H9 (cell line): ENCODE results near the gene TTC1. TPM values are rescaled to one million over a fixed set of nuclear protein-coding genes. Genes with fewer than 3 reads are reported as not detected.

ENCODE experiments used
- DNase-seq: peaks from one replicate; pipeline ENCODE4 v3.0.0-alpha.2; 2017
- H2AFZ ChIP-seq: one replicate; pipeline ENCODE4 v1.6.1; 2013; ENCODE audit warnings: mild to moderate bottlenecking, low read length, control low read depth, moderate library complexity
- H2AK5ac ChIP-seq: 2 replicates; pipeline ENCODE4 v1.6.1; 2013; ENCODE audit warnings: low read length, control low read depth, mixed read lengths; ENCODE audit not compliant: insufficient read length
- H2BK120ac ChIP-seq: one replicate; pipeline ENCODE4 v1.6.1; 2013; ENCODE audit warnings: low read depth, mild to moderate bottlenecking, low read length, control low read depth, inconsistent platforms; ENCODE audit not compliant: poor library complexity, severe bottlenecking
- H2BK12ac ChIP-seq: 2 replicates; pipeline ENCODE4 v1.6.1; 2013; ENCODE audit warnings: low read length, control low read depth, mixed read lengths, low read depth; ENCODE audit not compliant: insufficient read length
- H2BK15ac ChIP-seq: 2 replicates; pipeline ENCODE4 v1.6.1; 2013; ENCODE audit warnings: low read depth, low read length, control low read depth
- H2BK20ac ChIP-seq: one replicate; pipeline ENCODE4 v1.6.1; 2013; ENCODE audit warnings: low read depth, mild to moderate bottlenecking, low read length, control low read depth, inconsistent platforms; ENCODE audit not compliant: poor library complexity, severe bottlenecking
- H2BK5ac ChIP-seq: 2 replicates; pipeline ENCODE4 v1.6.1; 2013; ENCODE audit warnings: low read length, control low read depth, mixed read lengths; ENCODE audit not compliant: insufficient read length
- H3K14ac ChIP-seq: 2 replicates; pipeline ENCODE4 v1.6.1; 2013; ENCODE audit warnings: low read length, control low read depth; ENCODE audit not compliant: insufficient read depth
- H3K18ac ChIP-seq: 2 replicates; pipeline ENCODE4 v1.6.1; 2013; ENCODE audit warnings: low read depth, mild to moderate bottlenecking, mixed read lengths, low read length, control low read depth; ENCODE audit not compliant: insufficient read length
- H3K23ac ChIP-seq: 2 replicates; pipeline ENCODE4 v1.6.1; 2013; ENCODE audit warnings: low read length, control low read depth, mixed read lengths, low read depth; ENCODE audit not compliant: insufficient read length
- H3K23me2 ChIP-seq: 2 replicates; pipeline ENCODE4 v1.6.1; 2013; ENCODE audit warnings: low read depth, mild to moderate bottlenecking, mixed read lengths, low read length, control low read depth; ENCODE audit not compliant: insufficient read length, poor library complexity, severe bottlenecking
- H3K27ac ChIP-seq: 2 replicates; pipeline ENCODE4 v1.5.1; 2013; ENCODE audit warnings: low read length, control low read depth, mixed read lengths, low read depth; ENCODE audit not compliant: insufficient read length
- H3K27me3 ChIP-seq: 2 replicates; pipeline ENCODE4 v1.6.1; 2013; ENCODE audit warnings: low read length, control low read depth, inconsistent platforms; ENCODE audit not compliant: insufficient read depth
- H3K4ac ChIP-seq: 2 replicates; pipeline ENCODE4 v1.6.1; 2013; ENCODE audit warnings: low read depth, mild to moderate bottlenecking, control low read depth, inconsistent platforms, low read length, moderate library complexity
- H3K4me1 ChIP-seq: 2 replicates; pipeline ENCODE4 v1.6.1; 2013; ENCODE audit warnings: low read length, control low read depth, inconsistent platforms; ENCODE audit not compliant: insufficient read depth
- H3K4me2 ChIP-seq: 2 replicates; pipeline ENCODE4 v1.6.1; 2013; ENCODE audit warnings: low read length, control low read depth, mixed read lengths; ENCODE audit not compliant: insufficient read length, insufficient read depth
- H3K56ac ChIP-seq: 2 replicates; pipeline ENCODE4 v1.6.1; 2013; ENCODE audit warnings: low read depth, mild to moderate bottlenecking, mixed read lengths, low read length, control low read depth; ENCODE audit not compliant: insufficient read length
- H3K79me1 ChIP-seq: 2 replicates; pipeline ENCODE4 v1.6.1; 2013; ENCODE audit warnings: low read depth, mild to moderate bottlenecking, moderate library complexity, low read length, control low read depth, inconsistent platforms; ENCODE audit not compliant: insufficient read depth, poor library complexity, severe bottlenecking
- H3K79me2 ChIP-seq: 2 replicates; pipeline ENCODE4 v1.6.1; 2013; ENCODE audit warnings: low read length, control low read depth, inconsistent platforms; ENCODE audit not compliant: insufficient read depth
- H3K9ac ChIP-seq: 2 replicates; pipeline ENCODE4 v1.6.1; 2013; ENCODE audit warnings: low read length, control low read depth, mixed read lengths; ENCODE audit not compliant: insufficient read length; ENCODE audit errors: extremely low read depth
- H3K9me3 ChIP-seq: one replicate; pipeline ENCODE4 v1.6.1; 2013; ENCODE audit warnings: low read depth, low read length, inconsistent platforms; ENCODE audit not compliant: control insufficient read depth
- H3T11ph ChIP-seq: one replicate; pipeline ENCODE4 v1.6.1; 2013; ENCODE audit warnings: mild to moderate bottlenecking, low read length, control low read depth, inconsistent platforms
- H4K20me1 ChIP-seq: one replicate; pipeline ENCODE4 v1.6.1; 2013; ENCODE audit not compliant: control insufficient read depth, insufficient read length, insufficient read depth
- H4K5ac ChIP-seq: 2 replicates; pipeline ENCODE4 v1.6.1; 2013; ENCODE audit warnings: low read depth, mild to moderate bottlenecking, mixed read lengths, low read length, control low read depth; ENCODE audit not compliant: insufficient read length
- H4K8ac ChIP-seq: replicated peaks from 2 replicates; pipeline ENCODE4 v1.6.1; 2013; ENCODE audit warnings: low read length, control low read depth, mixed read lengths, low read depth; ENCODE audit not compliant: insufficient read length
- H4K91ac ChIP-seq: 2 replicates; pipeline ENCODE4 v1.6.1; 2013; ENCODE audit warnings: low read depth, mild to moderate bottlenecking, moderate library complexity, mixed read lengths, low read length, control low read depth; ENCODE audit not compliant: insufficient read length
- H3K27ac Mint-ChIP-seq, 3 experiments: 2 replicates in 2 of 3; 3 replicates in 1 of 3; pipeline ENCODE4 v1.8.0; 2020 to 2021; ENCODE audit warnings: mixed read lengths in 3 of 3, mild to moderate bottlenecking in 1 of 3, moderate library complexity in 1 of 3
- H3K27me3 Mint-ChIP-seq: 2 replicates; pipeline ENCODE4 v1.8.0; 2021; ENCODE audit warnings: low read depth, mild to moderate bottlenecking, moderate library complexity, mixed read lengths
- H3K36me3 Mint-ChIP-seq, 3 experiments: 2 replicates in 2 of 3; 3 replicates in 1 of 3; pipeline ENCODE4 v1.8.0; 2020 to 2021; ENCODE audit warnings: low read depth in 3 of 3, mixed read lengths in 3 of 3; ENCODE audit not compliant: insufficient read depth in 1 of 3
- H3K4me1 Mint-ChIP-seq, 2 experiments: 2 replicates each; pipeline ENCODE4 v1.8.0; 2020; ENCODE audit warnings: mixed read lengths in 2 of 2
- H3K4me3 Mint-ChIP-seq, 2 experiments: 2 replicates in 1 of 2; 3 replicates in 1 of 2; pipeline ENCODE4 v1.8.0; 2020 to 2021; ENCODE audit warnings: mild to moderate bottlenecking in 2 of 2, mixed read lengths in 2 of 2, moderate library complexity in 1 of 2
- H3K9me3 Mint-ChIP-seq, 2 experiments: 2 replicates in 1 of 2; 3 replicates in 1 of 2; pipeline ENCODE4 v1.8.0; 2020; ENCODE audit warnings: mild to moderate bottlenecking in 2 of 2, mixed read lengths in 2 of 2, moderate library complexity in 1 of 2
- WGBS: extraction: QIAGEN DNeasy Blood & Tissue Kit; methylation state at CpG from one replicate; pipeline ENCODE4 v1.1.7; 2013; ENCODE audit warnings: missing lambda C conversion rate, low lambda C conversion rate, mixed read lengths; ENCODE audit not compliant: insufficient read length; ENCODE audit errors: extremely low coverage; 5-methylcytosine and 5-hydroxymethylcytosine counted together
- total RNA-seq: library from RNA; stranded (reverse); gene quantifications from 2 replicates; pipeline ENCODE4 v1.2.1, GENCODE V29; 2021
- TF ChIP-seq, protein P1 (sequence below): fragments of 200-600 bp; sonication (generic); conservative IDR thresholded peaks from 3 replicates; pipeline ENCODE4 v1.8.0; 2021; ENCODE audit warnings: antibody characterized with exemption, mild to moderate bottlenecking

Gene TTC1
- total RNA-seq, 1 experiment from 2014 or later: 62.6 TPM

DNA sequence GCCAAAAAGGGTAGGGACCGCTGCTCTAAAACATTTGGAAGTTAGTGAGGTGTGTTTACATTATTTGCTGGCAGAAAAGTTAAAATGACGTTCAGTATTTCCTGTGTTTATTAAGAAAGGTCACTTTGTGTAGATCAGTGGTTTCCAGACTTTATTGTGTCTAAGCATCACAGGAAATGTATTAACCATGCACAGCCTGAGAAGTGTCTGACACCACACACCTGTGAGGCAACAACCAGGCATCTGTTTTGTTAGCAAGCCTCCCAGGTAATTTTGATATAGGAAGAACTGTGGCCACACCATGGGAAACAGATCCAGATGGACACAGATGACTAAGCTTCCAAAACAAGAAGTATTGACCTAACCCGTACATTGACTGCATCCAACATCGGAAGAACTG, 12.0 kb downstream of the TTC1 start:
- Histone ChIP-seq H3K79me2 (peaks cover 2% of the 10 kb centered on the region; the same call in 1 of the 2 replicates), H3K18ac (no peak overlapping the region), H2BK5ac (no peak overlapping the region), H4K8ac (no peak overlapping the region), H2BK20ac (no peak overlapping the region), H2BK12ac (no peak overlapping the region), H3K23me2 (no peaks in the 10 kb centered on the region), H3K56ac (no peak overlapping the region), H2BK15ac (no peak overlapping the region), H4K20me1 (no peaks in the 10 kb centered on the region), H3K27ac (no peak overlapping the region), H3K79me1 (peaks cover 4% of the 10 kb centered on the region), H2BK120ac (no peak overlapping the region), H3K14ac (no peak overlapping the region), H4K5ac (no peak overlapping the region), H2AFZ (no peak overlapping the region), H3K4me1 (no peaks in the 10 kb centered on the region), H3K9ac (no peak overlapping the region), H3K23ac (no peak overlapping the region), H3K9me3 (no peaks in the 10 kb centered on the region), H3K4ac (no peak overlapping the region), H2AK5ac (no peak overlapping the region), H4K91ac (no peak overlapping the region), H3K27me3 (no peaks in the 10 kb centered on the region), H3K4me2 (no peak overlapping the region), H3T11ph (no peak overlapping the region)
- Mint-ChIP-seq H3K36me3 (peaks cover 2 to 34% (median 25%) of the 10 kb centered on the region in 3 experiments; a peak in 6 of 7 replicates), H3K27me3 (no peaks in the 10 kb centered on the region), H3K9me3 (no peaks in the 10 kb centered on the region), H3K4me1 (peaks cover 2 to 6% of the 10 kb centered on the region in 2 experiments; a peak in 3 of 4 replicates), H3K27ac (no peak overlapping the region), H3K4me3 (no peak overlapping the region)
- DNase-seq: no peak
- TF ChIP-seq, protein P1, sequence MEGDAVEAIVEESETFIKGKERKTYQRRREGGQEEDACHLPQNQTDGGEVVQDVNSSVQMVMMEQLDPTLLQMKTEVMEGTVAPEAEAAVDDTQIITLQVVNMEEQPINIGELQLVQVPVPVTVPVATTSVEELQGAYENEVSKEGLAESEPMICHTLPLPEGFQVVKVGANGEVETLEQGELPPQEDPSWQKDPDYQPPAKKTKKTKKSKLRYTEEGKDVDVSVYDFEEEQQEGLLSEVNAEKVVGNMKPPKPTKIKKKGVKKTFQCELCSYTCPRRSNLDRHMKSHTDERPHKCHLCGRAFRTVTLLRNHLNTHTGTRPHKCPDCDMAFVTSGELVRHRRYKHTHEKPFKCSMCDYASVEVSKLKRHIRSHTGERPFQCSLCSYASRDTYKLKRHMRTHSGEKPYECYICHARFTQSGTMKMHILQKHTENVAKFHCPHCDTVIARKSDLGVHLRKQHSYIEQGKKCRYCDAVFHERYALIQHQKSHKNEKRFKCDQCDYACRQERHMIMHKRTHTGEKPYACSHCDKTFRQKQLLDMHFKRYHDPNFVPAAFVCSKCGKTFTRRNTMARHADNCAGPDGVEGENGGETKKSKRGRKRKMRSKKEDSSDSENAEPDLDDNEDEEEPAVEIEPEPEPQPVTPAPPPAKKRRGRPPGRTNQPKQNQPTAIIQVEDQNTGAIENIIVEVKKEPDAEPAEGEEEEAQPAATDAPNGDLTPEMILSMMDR: no peak
- no CpG with 5 or more reads among the region's 4 CpGs for WGBS
